HepG2 (cell line): ENCODE measurements around the gene PLCB1. TPM values are rescaled to one million over a fixed set of nuclear protein-coding genes. Genes with fewer than 3 reads are reported as not detected.

Experiments
- ARID2 ChIP-seq: sonication (generic); formaldehyde crosslinking; IDR thresholded peaks from 2 replicates; pipeline ENCODE4 v1.8.1; 2022; ENCODE audit warnings: mild to moderate bottlenecking, missing genetic modification reagents, borderline replicate concordance
- FOXK1 ChIP-seq: sonication (generic); formaldehyde crosslinking; IDR thresholded peaks from 2 replicates; pipeline ENCODE4 v1.4.0; 2020; ENCODE audit warnings: low read depth, missing genetic modification reagents, borderline replicate concordance
- KDM1A ChIP-seq: IDR thresholded peaks from 2 replicates; pipeline ENCODE4 v1.6.1; 2016; ENCODE audit warnings: missing compliant biosample characterization
- KDM4B ChIP-seq: sonication (generic); formaldehyde crosslinking; IDR thresholded peaks from 2 replicates; pipeline ENCODE4 v1.4.0; 2020; ENCODE audit warnings: missing genetic modification reagents
- MEF2D ChIP-seq: sonication (generic); formaldehyde crosslinking; IDR thresholded peaks from 2 replicates; pipeline ENCODE4 v1.5.1; 2020; ENCODE audit warnings: mild to moderate bottlenecking, missing genetic modification reagents
- NFKB2 ChIP-seq: sonication (generic); formaldehyde crosslinking; IDR thresholded peaks from 2 replicates; pipeline ENCODE4 v1.4.0; 2020; ENCODE audit warnings: missing genetic modification reagents, borderline replicate concordance
- PHF5A ChIP-seq: IDR thresholded peaks from one replicate; pipeline ENCODE4 v1.6.1; 2018; ENCODE audit warnings: low read depth, missing genetic modification reagents; ENCODE audit not compliant: unreplicated experiment
- POLR2AphosphoS5 ChIP-seq: IDR thresholded peaks from 2 replicates; pipeline ENCODE4 v1.6.1; 2012; ENCODE audit warnings: low read depth, low read length
- SMAD9 ChIP-seq: sonication (generic); formaldehyde crosslinking; IDR thresholded peaks from 2 replicates; pipeline ENCODE4 v1.5.1; 2020; ENCODE audit warnings: mild to moderate bottlenecking, missing genetic modification reagents
- TBP ChIP-seq: sonication (generic); formaldehyde crosslinking; IDR thresholded peaks from 2 replicates; pipeline ENCODE4 v1.5.0; 2020; ENCODE audit warnings: missing genetic modification reagents
- TBX3 ChIP-seq: fragments of 450-650 bp; IDR thresholded peaks from 2 replicates; pipeline ENCODE4 v1.6.1; 2017; ENCODE audit warnings: antibody characterized with exemption, mild to moderate bottlenecking, inconsistent platforms, borderline replicate concordance
- ZNF326 ChIP-seq: sonication (generic); formaldehyde crosslinking; IDR thresholded peaks from 2 replicates; pipeline ENCODE4 v1.4.0; 2020; ENCODE audit warnings: missing genetic modification reagents, borderline replicate concordance
- ZNF543 ChIP-seq: sonication (generic); formaldehyde crosslinking; IDR thresholded peaks from 2 replicates; pipeline ENCODE4 v1.4.0; 2020; ENCODE audit warnings: mild to moderate bottlenecking, missing genetic modification reagents
- ZNF615 ChIP-seq: sonication (generic); formaldehyde crosslinking; IDR thresholded peaks from 2 replicates; pipeline ENCODE4 v1.5.0; 2020; ENCODE audit warnings: mild to moderate bottlenecking, missing genetic modification reagents, borderline replicate concordance
- polyA plus RNA-seq, 8 experiments: library from polyadenylated mRNA; depleted of rRNA in 3 of 8; stranded (reverse) in 7 of 8; unstranded in 1 of 8; fragments of >200 nt; fragmentation: Illumina TruSeq in 4 of 8; extraction: Trizol in 4 of 8; gene quantifications; 2 replicates each; pipeline versions ENCODE4 v1.2.1 to v1.2.3, GENCODE V29; 2011 to 2016; ENCODE audit warnings: low read depth in 4 of 8, missing spikeins in 1 of 8, mixed read lengths in 1 of 8; ENCODE audit not compliant: insufficient read depth in 1 of 8
- total RNA-seq, 5 experiments: library from RNA; depleted of rRNA; stranded (reverse); fragments of >200 nt; fragmentation: Illumina TruSeq; extraction: Trizol; gene quantifications; 2 replicates each; pipeline ENCODE4 v1.2.3, GENCODE V29; 2016; ENCODE audit warnings: low read depth in 1 of 5
- TF ChIP-seq, protein P1 (sequence below): sonication (generic); formaldehyde crosslinking; IDR thresholded peaks from 2 replicates; pipeline ENCODE4 v1.5.0; 2020; ENCODE audit warnings: mild to moderate bottlenecking, missing genetic modification reagents
- TF ChIP-seq, protein P2 (sequence below): sonication (generic); formaldehyde crosslinking; IDR thresholded peaks from 2 replicates; pipeline ENCODE4 v1.8.0; 2022; ENCODE audit warnings: missing genetic modification reagents, mild to moderate bottlenecking, borderline replicate concordance
- TF ChIP-seq, protein P3 (sequence below): sonication (generic); formaldehyde crosslinking; IDR thresholded peaks from 2 replicates; pipeline ENCODE4 v1.4.0; 2020; ENCODE audit warnings: missing genetic modification reagents
- TF ChIP-seq, protein P4 (sequence below): sonication (generic); formaldehyde crosslinking; IDR thresholded peaks from 2 replicates; pipeline ENCODE4 v1.8.1; 2023; ENCODE audit warnings: mild to moderate bottlenecking, inconsistent platforms, moderate library complexity, missing genetic modification reagents, borderline replicate concordance
- TF ChIP-seq, protein P5 (sequence below): sonication (generic); formaldehyde crosslinking; IDR thresholded peaks from 2 replicates; pipeline ENCODE4 v1.5.0; 2020; ENCODE audit warnings: missing genetic modification reagents
- TF ChIP-seq, protein P6 (sequence below): sonication (generic); formaldehyde crosslinking; IDR thresholded peaks from 2 replicates; pipeline ENCODE4 v1.4.0; 2020; ENCODE audit warnings: missing genetic modification reagents

The PLCB1 gene
- total and polyA plus RNA-seq, 2 of the 13 experiments (the other 11 are each of a cell fraction or from before 2014, with no cell fraction given) = 42.4 to 55.9 TPM

DNA sequence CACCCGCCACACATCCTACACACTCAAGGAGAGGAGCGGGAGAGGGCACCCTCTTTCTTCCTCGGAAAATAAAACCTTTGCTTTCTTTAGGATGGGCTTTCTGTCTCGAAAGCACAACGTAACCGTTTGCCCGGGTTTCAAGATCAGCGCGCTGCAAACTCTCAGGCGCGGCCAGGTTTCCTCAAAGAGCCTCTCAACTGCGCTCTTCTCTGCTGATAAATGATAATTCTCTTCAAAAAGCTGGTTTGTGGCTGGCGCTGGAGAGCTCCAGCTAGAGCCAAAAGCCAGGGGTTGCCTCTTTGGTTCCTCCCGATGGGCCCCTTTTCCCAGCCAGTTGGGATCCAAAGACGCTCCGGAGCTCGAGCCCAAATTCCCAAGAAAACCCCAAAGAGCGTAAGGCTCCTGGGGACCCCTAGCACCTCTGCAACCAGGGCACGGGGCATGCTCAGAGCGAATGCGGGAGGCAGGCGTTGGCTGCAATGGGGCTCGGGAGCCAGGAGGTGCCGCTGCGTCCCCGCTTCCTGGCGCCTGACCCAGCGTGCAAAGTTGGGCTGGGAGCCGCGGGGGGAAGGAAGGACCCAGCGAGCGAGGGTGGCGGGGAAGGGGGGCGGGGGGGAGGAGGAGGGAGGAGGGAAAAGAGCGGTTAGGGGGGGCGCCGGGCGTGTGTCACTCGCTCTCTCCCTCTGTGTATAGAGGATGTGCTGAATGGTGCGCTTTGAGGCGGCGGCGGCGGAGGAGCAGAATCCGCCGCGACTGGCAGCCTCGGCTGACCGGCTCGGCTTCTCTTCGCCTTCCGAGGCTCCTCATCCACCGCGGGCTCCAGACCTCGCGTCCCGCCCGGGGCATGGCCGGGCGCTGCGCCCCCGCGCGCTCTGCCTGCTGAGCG is at the start of gene PLCB1 (continued):
- TF ChIP-seq, protein P1, sequence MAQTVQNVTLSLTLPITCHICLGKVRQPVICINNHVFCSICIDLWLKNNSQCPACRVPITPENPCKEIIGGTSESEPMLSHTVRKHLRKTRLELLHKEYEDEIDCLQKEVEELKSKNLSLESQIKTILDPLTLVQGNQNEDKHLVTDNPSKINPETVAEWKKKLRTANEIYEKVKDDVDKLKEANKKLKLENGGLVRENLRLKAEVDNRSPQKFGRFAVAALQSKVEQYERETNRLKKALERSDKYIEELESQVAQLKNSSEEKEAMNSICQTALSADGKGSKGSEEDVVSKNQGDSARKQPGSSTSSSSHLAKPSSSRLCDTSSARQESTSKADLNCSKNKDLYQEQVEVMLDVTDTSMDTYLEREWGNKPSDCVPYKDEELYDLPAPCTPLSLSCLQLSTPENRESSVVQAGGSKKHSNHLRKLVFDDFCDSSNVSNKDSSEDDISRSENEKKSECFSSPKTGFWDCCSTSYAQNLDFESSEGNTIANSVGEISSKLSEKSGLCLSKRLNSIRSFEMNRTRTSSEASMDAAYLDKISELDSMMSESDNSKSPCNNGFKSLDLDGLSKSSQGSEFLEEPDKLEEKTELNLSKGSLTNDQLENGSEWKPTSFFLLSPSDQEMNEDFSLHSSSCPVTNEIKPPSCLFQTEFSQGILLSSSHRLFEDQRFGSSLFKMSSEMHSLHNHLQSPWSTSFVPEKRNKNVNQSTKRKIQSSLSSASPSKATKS (CRISPR knock-in tag) = no peak
- TF ChIP-seq, protein P2, sequence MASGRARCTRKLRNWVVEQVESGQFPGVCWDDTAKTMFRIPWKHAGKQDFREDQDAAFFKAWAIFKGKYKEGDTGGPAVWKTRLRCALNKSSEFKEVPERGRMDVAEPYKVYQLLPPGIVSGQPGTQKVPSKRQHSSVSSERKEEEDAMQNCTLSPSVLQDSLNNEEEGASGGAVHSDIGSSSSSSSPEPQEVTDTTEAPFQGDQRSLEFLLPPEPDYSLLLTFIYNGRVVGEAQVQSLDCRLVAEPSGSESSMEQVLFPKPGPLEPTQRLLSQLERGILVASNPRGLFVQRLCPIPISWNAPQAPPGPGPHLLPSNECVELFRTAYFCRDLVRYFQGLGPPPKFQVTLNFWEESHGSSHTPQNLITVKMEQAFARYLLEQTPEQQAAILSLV (CRISPR knock-in tag) = peak; percentile 69; the same call in 1 of the 2 replicates
- TF ChIP-seq PHF5A (CRISPR knock-in tag) (no peak), ARID2 (CRISPR knock-in tag) (no peak), POLR2AphosphoS5 (no peak), TBP (CRISPR knock-in tag) (0 out of 2 replicates have a peak, but pooled peaks have one; percentile 25), ZNF615 (no peak), KDM1A (CRISPR knock-in tag) (no peak), NFKB2 (peak; percentile 72; the same call in 1 of the 2 replicates), ZNF543 (CRISPR knock-in tag) (no peak), TBX3 (no peak), FOXK1 (CRISPR knock-in tag) (peak; percentile 76; the same call in 1 of the 2 replicates), MEF2D (CRISPR knock-in tag) (peak; percentile 74), KDM4B (CRISPR knock-in tag) (peak; percentile 96), SMAD9 (CRISPR knock-in tag) (no peak), ZNF326 (CRISPR knock-in tag) (no peak)
- TF ChIP-seq, protein P3, sequence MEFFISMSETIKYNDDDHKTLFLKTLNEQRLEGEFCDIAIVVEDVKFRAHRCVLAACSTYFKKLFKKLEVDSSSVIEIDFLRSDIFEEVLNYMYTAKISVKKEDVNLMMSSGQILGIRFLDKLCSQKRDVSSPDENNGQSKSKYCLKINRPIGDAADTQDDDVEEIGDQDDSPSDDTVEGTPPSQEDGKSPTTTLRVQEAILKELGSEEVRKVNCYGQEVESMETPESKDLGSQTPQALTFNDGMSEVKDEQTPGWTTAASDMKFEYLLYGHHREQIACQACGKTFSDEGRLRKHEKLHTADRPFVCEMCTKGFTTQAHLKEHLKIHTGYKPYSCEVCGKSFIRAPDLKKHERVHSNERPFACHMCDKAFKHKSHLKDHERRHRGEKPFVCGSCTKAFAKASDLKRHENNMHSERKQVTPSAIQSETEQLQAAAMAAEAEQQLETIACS (CRISPR knock-in tag) = no peak
- TF ChIP-seq, protein P4, sequence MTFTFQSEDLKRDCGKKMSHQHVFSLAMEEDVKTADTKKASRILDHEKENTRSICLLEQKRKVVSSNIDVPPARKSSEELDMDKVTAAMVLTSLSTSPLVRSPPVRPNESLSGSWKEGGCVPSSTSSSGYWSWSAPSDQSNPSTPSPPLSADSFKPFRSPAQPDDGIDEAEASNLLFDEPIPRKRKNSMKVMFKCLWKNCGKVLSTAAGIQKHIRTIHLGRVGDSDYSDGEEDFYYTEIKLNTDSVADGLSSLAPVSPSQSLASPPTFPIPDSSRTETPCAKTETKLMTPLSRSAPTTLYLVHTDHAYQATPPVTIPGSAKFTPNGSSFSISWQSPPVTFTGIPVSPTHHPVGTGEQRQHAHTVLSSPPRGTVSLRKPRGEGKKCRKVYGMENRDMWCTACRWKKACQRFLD (CRISPR knock-in tag) = no peak
- TF ChIP-seq, protein P5, sequence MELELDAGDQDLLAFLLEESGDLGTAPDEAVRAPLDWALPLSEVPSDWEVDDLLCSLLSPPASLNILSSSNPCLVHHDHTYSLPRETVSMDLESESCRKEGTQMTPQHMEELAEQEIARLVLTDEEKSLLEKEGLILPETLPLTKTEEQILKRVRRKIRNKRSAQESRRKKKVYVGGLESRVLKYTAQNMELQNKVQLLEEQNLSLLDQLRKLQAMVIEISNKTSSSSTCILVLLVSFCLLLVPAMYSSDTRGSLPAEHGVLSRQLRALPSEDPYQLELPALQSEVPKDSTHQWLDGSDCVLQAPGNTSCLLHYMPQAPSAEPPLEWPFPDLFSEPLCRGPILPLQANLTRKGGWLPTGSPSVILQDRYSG = no peak
- TF ChIP-seq, protein P6, sequence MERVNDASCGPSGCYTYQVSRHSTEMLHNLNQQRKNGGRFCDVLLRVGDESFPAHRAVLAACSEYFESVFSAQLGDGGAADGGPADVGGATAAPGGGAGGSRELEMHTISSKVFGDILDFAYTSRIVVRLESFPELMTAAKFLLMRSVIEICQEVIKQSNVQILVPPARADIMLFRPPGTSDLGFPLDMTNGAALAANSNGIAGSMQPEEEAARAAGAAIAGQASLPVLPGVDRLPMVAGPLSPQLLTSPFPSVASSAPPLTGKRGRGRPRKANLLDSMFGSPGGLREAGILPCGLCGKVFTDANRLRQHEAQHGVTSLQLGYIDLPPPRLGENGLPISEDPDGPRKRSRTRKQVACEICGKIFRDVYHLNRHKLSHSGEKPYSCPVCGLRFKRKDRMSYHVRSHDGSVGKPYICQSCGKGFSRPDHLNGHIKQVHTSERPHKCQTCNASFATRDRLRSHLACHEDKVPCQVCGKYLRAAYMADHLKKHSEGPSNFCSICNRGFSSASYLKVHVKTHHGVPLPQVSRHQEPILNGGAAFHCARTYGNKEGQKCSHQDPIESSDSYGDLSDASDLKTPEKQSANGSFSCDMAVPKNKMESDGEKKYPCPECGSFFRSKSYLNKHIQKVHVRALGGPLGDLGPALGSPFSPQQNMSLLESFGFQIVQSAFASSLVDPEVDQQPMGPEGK = peak; percentile 92
